DOHH2 (cell line): ENCODE results near the gene CHKA.

Experiments
- CTCF ChIP-seq: fragments of 200-600 bp; sonication (generic); IDR thresholded peaks from one replicate; pipeline ENCODE4 v1.5.1; 2014; ENCODE audit warnings: antibody characterized with exemption, mild to moderate bottlenecking, low read depth, low read length; ENCODE audit not compliant: poor library complexity, severe bottlenecking
- EZH2phosphoT487 ChIP-seq: fragments of 200-600 bp; sonication (generic); IDR thresholded peaks from 2 replicates; pipeline ENCODE4 v1.6.1; 2017; ENCODE audit warnings: borderline replicate concordance, mild to moderate bottlenecking, antibody characterized with exemption, low read length, moderate library complexity, mixed read lengths

- TF ChIP-seq CTCF (no peak), EZH2phosphoT487 (no peak)
These were observed 106.8 kb downstream of the CHKA start for GRCh38 chr11:68014157-68014946.
